ENCODE data around the gene KIAA0753.

DNA sequence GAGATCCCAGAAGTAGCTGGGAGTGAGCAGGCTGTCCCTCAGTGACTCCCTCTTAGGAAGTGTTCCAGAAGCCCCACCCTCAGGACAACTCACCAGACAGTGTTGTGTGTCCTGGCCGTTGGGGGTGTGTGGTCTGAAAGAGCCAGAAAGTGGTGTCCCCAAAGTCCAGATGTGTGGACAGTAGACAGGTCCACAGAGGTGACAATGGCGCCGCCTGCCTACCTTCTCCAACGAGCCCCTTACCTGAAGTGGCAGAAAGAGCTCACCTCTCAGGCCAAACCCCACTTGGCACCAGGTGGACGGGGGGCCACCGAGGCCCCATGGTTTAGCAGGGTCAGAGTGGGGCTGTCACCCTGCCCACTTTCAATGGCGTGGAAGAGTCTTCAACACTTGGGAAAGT, 30.9 kb upstream of the KIAA0753 start:
- TF ChIP-seq ZNF274 (IDR thresholded peaks at IDR 0.05; ENCODE audit: low read depth, low read length) = no peak
- TF ChIP-seq YY1 (IDR thresholded peaks at IDR 0.05; ENCODE audit: insufficient read depth, insufficient read length) = no peak
